ENCODE data around the gene ETV3L.
"Not testable (repeated sequence)": the region's sequence is repeated elsewhere in the genome, so short reads cannot be mapped to it uniquely, and the experiment has no call there.

Gene ETV3L

GRCh38 chr1:157105298-157105987 is 5.8 kb upstream of the ETV3L start:
- no peak for DNase-seq (ENCODE audit: low spot score)

GRCh38 chr1:157104598-157105293 is 5.1 kb upstream of the ETV3L start:
- DNase-seq (ENCODE audit: low spot score) = no peak

GRCh38 chr1:157103268-157103667 is 3.7 kb upstream of the ETV3L start:
- DNase-seq (ENCODE audit: low spot score) = no peak

DNA sequence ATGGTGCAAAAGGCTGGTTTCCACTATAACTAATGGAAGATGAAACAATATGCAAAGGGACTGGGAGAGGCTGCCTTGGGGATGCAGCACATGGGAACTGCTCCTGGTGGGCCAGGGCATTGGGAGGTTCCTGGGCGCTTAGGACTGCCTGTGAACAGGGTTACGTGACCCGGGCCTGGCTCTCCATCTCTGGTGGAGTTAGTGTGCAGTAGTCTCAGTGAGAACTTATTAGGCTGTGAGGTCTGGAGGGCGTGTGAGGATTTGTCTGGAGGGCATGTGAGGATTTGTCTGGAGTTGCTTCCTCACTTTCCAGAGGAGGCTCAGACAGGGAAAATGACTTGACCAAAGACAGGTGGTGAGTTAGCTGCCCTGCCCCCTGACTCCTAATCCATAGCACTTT is 1.5 kb upstream of the ETV3L start:
- no peak for DNase-seq (ENCODE audit: low spot score)

- not testable (repeated sequence) for DNase-seq (ENCODE audit: low spot score)
These were observed 498 bp downstream of the ETV3L start for GRCh38 chr1:157098987-157099632.

DNA sequence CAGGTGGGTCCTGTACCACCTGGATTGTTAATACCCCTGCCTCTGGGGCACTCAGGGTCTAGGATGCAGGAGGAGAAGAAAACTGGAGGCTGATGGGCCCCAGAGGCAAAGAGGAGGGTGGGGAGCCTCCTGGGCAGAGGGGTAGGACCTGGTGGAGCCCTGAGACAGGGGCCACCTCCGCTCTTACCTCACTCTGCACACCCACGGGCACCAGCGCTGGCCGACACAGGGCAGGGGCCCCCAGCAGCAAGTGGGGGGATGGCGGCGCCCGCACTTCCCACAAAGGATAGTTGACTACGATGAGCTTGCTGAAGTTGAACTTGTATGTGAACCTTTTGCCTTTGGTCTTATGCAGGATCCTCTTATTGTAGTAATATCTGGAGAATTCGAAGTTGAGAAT is 1.1 kb downstream of the ETV3L start:
- DNase-seq (ENCODE audit: low spot score) = no peak

- no peak for DNase-seq (ENCODE audit: low spot score)
These were observed 1.9 kb downstream of the ETV3L start for GRCh38 chr1:157097692-157098091.

GRCh38 chr1:157096881-157097280 is 2.7 kb downstream of the ETV3L start:
- DNase-seq (ENCODE audit: low spot score) = no peak

- DNase-seq (ENCODE audit: low spot score) = no peak
These were observed 4.1 kb downstream of the ETV3L start for GRCh38 chr1:157095551-157095950.

DNA sequence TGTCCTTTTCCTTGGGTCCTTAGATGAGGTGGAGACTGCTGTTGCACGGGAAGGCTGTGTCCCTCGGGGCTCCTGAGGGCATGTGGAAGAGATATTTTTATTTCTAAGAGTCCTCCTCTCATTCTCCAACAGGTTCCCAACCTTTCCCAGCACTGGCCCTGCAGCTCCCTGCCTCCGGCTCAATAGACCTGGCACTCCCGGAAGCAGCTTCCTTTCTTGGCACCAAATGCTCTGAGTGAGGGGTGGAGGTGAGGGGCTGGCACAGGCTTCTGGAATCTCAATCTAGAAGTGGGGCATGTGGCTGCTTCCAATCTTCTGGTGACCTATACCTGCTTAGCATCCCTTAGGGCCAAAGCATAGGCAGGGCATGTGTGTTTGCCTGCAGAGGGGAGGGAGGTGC is 4.5 kb downstream of the ETV3L start:
- DNase-seq (ENCODE audit: low spot score) = no peak

DNA sequence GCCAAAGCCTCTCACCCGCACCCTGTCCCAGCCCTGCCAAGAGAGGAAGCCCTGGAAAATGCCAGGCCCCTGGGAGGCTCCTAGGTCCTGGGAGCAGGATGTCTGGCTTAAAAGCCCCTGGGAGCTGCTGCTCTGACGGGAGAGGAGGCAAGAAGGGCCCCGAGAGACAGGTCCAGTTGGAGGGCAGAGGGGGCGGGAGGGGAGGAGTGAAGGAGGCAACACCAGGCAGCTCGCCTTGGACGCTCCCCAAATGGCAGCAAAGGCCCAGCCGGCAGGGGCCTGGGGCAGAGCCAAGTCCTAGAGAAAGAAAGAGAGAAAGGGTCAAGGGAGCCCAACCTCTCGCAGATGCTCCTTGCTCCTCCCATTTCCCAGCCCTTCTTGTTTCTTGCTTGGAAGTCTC is 6.8 kb downstream of the ETV3L start:
- DNase-seq (ENCODE audit: low spot score) = no peak

DNA sequence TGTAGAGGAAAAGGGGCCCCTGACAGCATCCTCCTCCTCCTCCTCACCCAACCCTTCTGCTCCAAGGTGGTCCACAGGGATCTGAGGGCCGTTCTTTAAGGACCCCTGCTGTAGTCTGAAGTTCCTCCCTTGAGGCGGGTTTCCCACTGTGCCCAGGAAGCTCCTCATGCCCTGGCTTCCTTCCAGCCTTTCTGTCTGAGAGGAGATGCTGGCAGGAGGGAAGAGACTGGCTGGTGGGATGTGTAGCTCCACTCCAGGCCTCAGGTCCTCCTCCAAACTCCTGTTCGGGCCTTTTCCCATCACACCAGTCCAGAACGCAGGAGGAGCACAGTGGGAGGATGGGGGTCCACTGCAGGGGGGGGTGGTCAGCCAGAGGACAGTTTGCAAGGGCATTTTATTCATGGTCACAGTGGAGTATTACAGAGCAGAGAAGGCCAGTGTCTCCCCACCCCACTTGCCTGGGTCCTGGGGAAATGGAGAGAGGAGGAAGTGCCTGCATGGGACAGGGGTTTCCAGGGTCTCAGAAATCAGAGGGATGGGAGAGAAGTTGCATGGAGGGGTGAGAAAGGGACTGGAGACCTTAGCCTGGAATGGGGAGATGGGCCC is 7.8 kb downstream of the ETV3L start:
- DNase-seq (ENCODE audit: low spot score) = no peak

- no peak for DNase-seq (ENCODE audit: low spot score)
These were observed 8.4 kb downstream of the ETV3L start for GRCh38 chr1:157091186-157091585.

- DNase-seq (ENCODE audit: low spot score) = no peak
These were observed 8.8 kb downstream of the ETV3L start for GRCh38 chr1:157090771-157091170.

GRCh38 chr1:157090196-157090647 is 9.4 kb downstream of the ETV3L start:
- peak; percentile 93 for DNase-seq (ENCODE audit: low spot score)

- DNase-seq (ENCODE audit: low spot score) = no peak
These were observed 9.8 kb downstream of the ETV3L start for GRCh38 chr1:157089789-157090188.

DNA sequence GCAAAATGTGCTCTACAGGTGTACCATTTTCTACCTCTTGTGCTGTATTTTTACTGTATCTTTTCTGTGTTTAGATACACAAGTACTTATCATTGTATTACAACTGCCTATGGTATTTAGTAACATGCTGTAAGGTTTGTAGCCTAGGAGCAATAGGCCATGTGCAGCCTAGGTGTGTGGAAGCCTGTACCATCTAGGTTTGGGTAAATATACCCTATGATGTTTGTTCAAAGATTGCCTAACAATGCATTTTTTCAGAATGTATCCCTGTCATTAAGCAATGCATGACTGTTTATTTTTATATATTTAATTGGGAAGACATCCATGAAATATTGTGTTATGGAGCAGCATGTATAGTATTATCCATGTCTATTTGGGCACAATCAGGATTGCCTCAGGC is 11.0 kb downstream of the ETV3L start:
- no peak for DNase-seq (ENCODE audit: low spot score)

GRCh38 chr1:157087030-157087429 is 12.6 kb downstream of the ETV3L start:
- DNase-seq (ENCODE audit: low spot score) = no peak

- DNase-seq (ENCODE audit: low spot score) = no peak
These were observed 13.3 kb downstream of the ETV3L start for GRCh38 chr1:157086299-157086698.

GRCh38 chr1:157085421-157085820 is 14.2 kb downstream of the ETV3L start:
- no peak for DNase-seq (ENCODE audit: low spot score)

DNA sequence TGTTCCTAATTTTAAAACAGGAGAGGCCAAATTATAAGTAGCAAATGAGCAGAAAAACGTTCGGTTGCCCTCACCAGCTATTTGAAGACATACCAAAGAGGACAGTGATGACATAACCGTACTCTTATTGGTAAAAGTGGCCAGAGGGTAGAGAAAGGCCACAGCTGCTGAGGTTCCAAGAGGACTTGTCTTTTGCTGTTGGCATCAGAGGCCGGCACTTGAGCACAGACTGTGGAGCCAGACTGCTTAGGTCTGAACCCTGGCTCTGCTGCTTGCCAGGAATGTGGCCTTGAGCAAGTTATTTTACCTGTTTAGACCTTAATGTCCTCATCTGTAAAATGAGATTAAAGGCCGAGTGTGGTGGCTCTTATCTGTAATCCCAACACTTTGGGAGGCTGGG is 14.9 kb downstream of the ETV3L start:
- no peak for DNase-seq (ENCODE audit: low spot score)

GRCh38 chr1:157081707-157082106 is 17.9 kb downstream of the ETV3L start:
- DNase-seq (ENCODE audit: low spot score) = no peak

- no peak for DNase-seq (ENCODE audit: low spot score)
These were observed 18.9 kb downstream of the ETV3L start for GRCh38 chr1:157080714-157081113.
